Measurements from ENCODE around the gene CACNA2D4.
A peak's percentile ranks its signal among the peaks of the same experiment; 100 is the strongest.

CACNA2D4 gene

DNA sequence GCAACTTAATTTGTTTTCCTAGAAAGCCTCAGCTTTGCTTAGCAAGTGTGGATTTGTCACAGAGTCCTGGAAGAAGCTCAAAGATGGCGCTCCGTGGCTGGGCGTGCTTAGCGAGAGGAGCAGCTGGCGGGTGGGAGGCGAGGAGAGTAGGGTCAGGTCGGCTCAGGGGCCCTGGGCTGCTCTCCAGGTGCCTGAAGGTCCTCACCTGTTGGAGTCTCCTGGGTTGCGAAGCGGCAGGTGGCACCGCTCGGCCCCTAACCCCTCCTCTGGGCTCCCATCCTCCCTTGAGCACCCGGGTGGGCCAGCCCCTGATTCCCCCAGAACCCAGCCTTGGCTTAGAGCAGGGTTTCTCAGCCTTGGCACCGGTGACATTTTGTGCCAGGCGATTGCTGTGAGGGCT is 73.0 kb downstream of the CACNA2D4 start:
- DNase-seq (ENCODE audit: low read depth, low spot score): no peak

DNA sequence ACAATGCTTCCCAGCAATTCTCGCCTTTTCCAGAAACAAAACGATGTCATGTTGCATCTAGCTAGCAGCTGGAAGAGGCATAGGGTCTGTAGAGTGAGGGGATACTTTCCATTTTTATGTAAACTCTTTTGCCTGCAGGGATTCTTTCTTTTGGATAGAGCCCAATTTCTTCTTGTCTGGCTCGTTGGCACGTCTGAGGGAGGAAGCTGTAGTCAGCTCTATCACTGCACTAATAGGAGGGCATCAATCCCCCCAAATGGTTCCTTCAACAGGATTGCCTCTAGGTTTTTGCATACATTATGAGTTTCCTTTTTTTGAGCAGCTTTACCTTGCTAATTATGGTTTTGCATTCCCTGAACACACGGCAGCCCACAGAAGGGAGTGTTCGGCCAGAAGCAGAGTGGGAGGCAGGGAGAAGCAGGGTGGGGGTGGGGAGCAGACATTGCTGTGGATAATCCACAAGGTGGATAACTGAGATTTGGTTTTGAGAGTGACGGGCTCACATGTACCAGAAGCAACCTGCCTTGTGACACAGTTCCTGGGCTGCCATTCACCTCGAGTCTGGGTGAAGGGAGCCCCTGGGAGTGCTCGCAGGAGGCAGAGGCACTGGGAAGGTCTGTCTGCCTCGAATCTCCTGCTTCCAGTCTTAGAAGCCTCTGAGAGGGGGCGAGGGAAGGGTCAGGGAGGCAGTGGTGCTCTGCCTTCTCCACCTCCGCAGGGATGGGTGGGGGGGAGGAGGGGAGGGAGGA is 73.6 kb downstream of the CACNA2D4 start:
- no peak for DNase-seq (ENCODE audit: low read depth, low spot score)

DNA sequence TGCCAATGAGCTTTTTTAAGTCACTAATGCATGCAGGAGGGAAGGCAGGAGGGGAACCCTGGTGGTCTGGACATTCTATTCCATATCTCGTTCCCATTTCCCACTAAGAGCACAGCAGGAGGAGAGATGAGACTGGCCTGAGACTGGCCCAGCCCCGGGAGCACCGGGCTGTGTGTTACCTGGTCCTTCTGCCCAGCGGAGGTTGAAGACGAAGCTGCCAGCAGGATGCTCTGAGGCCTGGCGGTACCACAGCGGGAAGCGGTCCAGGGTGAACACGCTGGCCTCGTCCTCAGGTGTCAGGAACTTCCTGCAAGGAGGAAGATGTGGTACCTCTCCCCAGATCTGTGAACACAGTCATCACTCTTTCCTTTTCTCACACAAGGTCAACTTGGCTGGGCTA is 74.2 kb downstream of the CACNA2D4 start:
- DNase-seq (ENCODE audit: low read depth, low spot score): no peak

GRCh38 chr12:1843641-1844005 is 74.8 kb downstream of the CACNA2D4 start:
- no peak for DNase-seq (ENCODE audit: low read depth, low spot score)

DNA sequence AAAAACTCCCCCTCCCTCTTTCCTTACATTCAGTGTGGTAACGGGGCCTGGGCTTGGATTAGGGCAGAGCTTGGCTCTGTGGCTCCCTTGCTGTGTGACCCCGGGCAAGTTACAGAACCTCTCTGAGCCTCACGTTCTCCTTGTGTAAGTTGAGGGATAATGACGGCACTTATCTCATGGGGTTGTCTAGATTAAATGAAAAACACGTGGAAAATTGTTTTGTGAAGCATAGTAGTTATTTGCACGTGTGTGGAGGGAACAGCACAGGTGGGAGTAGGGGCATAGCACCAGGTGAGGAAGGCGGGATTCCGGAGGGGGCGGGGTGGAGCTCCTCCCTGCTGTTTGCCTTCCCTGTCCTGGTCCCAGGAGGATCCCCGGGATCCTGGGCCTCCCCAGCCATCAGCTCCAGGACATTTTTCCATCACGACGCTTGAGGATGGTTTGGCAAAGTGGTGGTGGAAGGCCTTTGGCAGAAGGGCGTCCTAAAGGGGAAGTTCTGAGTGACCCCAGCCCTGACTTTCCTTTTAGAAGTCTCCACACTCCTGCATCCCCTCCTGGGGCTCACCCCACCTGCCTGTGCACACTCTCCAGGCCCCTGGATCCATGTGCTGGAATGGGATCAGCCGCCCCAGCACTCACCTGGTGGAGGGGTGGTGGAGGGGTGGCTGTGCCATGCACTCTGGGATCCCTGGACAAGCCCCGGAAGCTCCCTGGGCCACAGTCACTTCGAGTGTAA is 75.4 kb downstream of the CACNA2D4 start:
- DNase-seq (ENCODE audit: low read depth, low spot score): no peak

DNA sequence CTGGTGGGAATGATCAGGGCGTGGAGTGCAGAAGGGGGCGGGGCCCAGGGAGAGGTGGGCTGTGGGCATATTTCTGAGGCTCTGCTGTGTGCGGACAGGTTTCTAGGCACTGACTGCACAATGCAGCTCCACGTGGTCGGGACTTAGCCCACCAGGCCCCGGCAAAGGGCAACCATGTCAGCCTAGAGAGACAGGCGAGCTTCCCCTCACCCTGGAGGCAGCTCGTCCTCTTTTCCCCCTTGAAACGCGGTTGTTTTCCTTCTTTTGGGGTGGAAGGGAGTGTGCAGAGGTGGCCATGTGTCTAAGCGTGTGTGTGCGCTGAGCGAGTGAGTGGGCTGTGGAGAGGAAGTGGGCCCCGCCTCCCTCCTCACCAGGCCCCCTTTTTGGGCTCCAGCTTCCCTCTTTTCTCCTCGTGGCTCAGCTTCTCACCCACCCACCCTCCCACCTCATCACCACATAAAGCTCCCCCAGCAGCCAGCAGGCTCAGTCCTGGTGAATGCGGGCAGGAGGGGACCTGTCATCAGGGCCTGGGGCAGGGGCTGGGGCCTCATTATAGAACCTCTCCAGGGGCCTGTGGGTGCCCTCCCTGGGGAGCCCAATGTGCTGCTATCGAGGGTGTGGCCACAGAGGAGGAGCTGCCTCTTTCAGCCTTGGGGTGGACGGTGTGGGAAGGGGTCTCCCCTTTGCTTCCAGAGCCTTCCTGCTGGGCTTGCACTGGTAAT is 76.1 kb downstream of the CACNA2D4 start:
- DNase-seq (ENCODE audit: low read depth, low spot score): no peak

DNA sequence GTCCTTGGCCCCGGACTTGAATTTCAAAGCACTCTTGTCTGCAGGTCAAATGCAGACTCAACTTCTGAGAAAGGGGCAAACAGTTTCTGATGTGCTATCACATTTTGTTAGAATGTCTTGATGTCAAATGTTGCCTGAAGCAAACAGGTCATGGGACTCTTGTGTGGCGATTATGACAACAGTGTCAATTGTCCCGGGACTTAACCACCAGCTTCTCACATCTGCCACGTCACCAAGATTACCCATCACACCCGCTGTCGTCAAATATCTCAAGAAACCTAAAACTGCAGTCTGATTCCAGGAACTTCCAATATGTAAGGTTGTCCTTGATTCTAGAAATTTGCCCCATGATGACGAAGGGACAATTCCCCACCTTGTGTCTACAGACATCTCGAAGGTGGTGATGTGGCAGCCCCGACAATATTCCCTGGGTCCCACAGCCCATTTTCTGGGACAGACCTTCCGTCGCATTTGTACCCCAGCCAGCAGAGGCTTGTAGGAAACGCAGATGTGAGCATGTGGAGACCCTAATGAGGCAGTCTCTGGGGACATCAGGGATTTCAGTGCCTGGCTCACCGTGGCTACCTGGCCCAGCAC is 76.8 kb downstream of the CACNA2D4 start:
- no peak for DNase-seq (ENCODE audit: low read depth, low spot score)

DNA sequence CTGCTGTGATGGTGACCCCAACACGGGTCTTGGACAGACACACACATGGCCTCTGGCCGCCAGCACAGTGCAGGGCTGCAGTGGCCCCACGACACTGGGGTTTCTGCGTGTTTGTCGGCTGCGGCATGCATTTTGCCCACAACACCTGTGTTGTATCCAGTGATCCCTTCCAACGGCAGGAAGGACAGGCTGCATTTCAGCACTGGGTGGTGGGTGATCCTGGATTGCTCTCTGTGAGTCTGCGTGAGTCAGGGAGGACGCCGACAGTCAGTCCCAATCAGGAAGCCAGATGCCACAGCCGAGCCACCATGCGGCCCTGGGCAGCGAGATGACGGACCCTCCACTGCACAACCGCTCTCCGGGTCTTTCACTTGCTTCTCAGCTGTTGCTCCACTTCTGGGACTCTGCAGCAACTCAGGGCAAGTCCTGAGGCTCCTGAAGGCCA is 77.4 kb downstream of the CACNA2D4 start:
- DNase-seq (ENCODE audit: low read depth, low spot score): no peak

DNA sequence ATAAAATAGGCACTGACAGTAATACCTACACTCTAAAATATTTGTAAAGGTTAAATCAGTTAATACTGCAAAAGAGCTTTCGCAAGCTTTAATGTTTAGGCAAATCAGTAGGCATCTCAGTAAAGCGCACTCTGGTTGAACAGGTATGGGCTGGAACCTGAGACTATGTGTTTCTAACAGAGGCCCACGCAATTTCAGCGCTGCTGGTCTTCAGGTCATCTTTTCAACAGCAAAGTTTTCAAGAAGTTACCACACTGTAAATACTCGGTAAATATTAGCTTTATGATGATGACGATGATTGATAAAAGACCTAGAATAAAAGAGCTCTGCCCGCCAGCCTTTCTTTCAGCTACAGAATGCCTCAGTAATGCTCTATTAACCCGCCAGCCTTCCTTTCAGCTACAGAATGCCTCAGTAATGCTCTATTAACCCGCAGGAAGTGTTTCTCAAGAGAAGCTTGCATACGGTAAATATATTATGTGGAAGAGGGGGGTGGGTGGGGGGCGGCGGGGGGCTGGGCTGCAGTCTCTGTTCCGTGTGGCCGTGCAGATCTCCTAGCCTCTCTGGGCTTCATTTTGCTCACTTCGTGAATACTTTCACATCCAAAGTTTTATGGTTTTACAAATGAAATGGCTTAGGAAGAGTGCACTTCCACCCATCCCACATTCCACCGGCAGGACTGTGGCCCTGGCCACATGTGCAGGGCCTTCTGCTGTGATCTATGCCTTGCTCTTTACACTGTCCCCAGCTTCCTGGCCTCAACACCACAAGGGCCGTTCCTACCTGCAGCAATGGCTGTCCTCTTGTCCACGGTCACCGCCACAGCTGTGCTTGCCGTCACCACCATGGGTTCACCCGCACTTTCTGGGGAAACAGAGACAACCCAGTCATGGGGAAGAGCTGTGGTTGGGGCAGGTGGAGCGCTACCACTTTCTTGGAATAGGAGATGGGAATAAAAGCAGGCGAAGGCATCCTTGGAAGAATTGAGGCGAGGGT is 78.2 kb downstream of the CACNA2D4 start:
- DNase-seq (ENCODE audit: low read depth, low spot score): no peak

DNA sequence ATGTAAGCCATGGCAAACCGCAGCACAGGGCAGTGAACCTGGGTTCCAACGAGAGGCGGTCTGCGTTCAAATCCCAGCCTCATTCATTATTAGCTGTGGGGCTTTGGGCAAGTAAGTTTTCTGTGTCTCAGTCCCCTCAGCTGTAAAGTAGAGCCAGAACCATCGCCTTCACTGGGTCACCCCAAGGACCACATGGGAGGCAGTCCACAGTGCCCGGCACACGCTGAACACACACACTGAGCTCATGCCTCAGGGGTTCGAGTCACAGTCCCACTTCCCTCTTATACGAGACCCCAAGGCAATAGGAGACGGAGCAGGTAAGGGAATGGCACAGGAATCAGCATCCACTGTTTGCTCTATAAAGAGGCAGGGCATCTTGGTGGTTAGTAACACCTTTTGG is 79.0 kb downstream of the CACNA2D4 start:
- no peak for DNase-seq (ENCODE audit: low read depth, low spot score)

DNA sequence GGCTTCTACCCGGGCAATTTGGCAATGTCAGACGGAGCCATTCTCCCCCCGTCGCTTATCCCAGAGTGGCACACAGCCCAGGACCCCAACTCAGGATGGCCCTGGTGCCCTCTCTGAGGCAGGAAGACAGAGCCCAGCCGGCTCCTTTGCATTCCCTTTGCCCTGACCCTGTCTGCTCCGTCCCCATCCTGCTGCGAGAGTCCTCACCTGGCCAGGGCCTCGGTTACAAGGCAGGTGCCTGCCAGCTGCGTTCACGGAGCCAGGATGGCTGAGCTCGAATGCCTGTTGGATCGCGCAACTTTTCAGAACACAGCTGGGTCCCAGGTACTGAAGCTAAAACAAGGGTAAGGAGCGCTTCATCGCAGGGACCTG is 79.5 kb downstream of the CACNA2D4 start:
- no peak for DNase-seq (ENCODE audit: low read depth, low spot score)

GRCh38 chr12:1838205-1838993 is 80.1 kb downstream of the CACNA2D4 start:
- no peak for DNase-seq (ENCODE audit: low read depth, low spot score)

DNA sequence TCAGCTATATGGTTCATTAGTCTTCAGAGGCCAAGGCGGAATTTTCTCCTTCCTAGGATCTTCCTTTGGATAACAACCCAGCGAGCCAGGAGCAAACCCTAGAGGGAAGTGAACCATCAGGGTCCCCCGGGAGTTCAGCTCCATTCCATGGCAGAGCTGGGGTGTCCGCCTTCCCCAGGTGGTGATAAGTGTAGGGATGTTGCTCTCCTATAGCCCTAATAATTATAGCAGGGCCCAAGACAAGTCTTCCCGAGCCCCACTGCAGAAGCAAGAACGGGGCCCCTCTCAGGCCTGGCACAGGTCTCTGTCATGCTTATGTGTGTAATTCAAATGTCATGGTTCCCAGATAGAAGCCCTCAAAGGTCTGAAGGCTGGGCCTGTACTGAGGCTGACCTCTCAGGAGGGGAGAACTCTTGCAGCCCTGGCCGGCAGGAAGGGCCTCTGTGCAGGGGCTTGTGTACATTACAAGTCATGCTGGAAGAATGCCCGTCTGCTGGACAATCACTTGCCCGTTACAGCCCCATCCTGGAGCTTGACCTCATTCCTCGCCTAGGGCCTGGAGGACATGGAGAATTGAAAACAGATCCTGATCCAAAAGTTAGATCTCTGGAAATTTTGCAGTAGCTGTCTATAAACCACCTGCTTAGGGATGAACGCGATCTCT is 80.8 kb downstream of the CACNA2D4 start:
- DNase-seq (ENCODE audit: low read depth, low spot score): peak; percentile 35

- no peak for DNase-seq (ENCODE audit: low read depth, low spot score)
Observed at GRCh38 chr12:1836854-1837421, 81.5 kb downstream of the CACNA2D4 start.

DNA sequence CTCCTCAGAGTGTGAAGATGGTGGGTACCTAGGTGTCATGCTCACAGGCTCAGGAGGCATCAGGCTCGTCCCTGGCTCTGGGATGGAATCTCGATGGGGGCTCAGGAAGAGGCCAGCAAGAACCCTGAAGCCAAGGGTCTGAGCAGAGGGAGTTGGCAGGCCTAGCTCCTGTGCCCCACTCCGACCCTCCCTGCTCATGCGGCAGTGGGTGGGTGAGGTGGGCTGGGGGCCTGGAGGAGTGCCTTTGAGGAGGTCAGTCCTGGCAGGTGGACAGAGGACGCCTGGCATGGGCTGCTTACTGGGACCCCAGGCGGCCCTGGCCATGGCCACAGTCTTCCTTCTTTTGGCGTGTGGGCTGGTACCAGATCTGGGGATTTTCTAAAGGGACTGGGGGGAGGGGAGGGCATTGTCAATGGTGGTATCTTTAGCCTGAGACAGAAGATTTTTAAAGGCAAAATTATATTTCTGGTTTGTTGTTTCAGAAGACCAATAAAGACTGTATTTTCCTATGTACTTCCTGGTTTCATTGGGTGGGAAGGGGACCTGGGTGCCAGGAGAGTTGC is 82.1 kb downstream of the CACNA2D4 start:
- no peak for DNase-seq (ENCODE audit: low read depth, low spot score)

GRCh38 chr12:1835211-1836131 is 83.0 kb downstream of the CACNA2D4 start:
- no peak for DNase-seq (ENCODE audit: low read depth, low spot score)

GRCh38 chr12:1834186-1834925 is 84.1 kb downstream of the CACNA2D4 start:
- DNase-seq (ENCODE audit: low read depth, low spot score): no peak

Data from smooth muscle cell of the brain vasculature (primary cell).